Measurements from ENCODE around the gene CERS5. TPM values are rescaled to one million over a fixed set of nuclear protein-coding genes. Genes with fewer than 3 reads are reported as not detected.

The CERS5 gene
- total and polyA plus RNA-seq, 10 of the 15 experiments (the other 5 are each of a cell fraction or from before 2014, with no cell fraction given): 6.8 to 50.1 (median 31.8) TPM

GRCh38 chr12:50145439-50145838, 21.7 kb downstream of the CERS5 start:
- intact Hi-C loops (cut with micrococcal nuclease; ENCODE audit: unreplicated experiment): no loop called here
- RAD21 ChIA-PET (ENCODE audit: unreplicated experiment): no interaction called here
- no peak for TF ChIP-seq RB1 (IDR thresholded peaks at IDR 0.05; ENCODE audit: borderline replicate concordance)
- no peak for TF ChIP-seq RFX5 (IDR thresholded peaks at IDR 0.05; ENCODE audit: low read depth, low read length)
- TF ChIP-seq ZBTB4 (CRISPR knock-in tag; IDR thresholded peaks at IDR 0.05): no peak
- no peak for TF ChIP-seq CEBPB (IDR thresholded peaks at IDR 0.05; ENCODE audit: borderline replicate concordance in 1 of 2, low read depth in 2 of 2, low read length in 2 of 2)
- TF ChIP-seq IRF4 (IDR thresholded peaks at IDR 0.05; ENCODE audit: low read depth, low read length): no peak
- TF ChIP-seq BMI1 (IDR thresholded peaks at IDR 0.05; ENCODE audit: borderline replicate concordance): no peak
- TF ChIP-seq ZZZ3 (IDR thresholded peaks at IDR 0.05; ENCODE audit: control insufficient read depth, insufficient read length, low read depth): no peak
- no peak for TF ChIP-seq ZBTB40 (IDR thresholded peaks at IDR 0.05; ENCODE audit: borderline replicate concordance)
- no peak for TF ChIP-seq PRDM15 (CRISPR knock-in tag; IDR thresholded peaks at IDR 0.05)
- no peak for TF ChIP-seq MEF2A (IDR thresholded peaks at IDR 0.05; ENCODE audit: insufficient read depth, low read depth, low read length)
- no peak for TF ChIP-seq SP1 (IDR thresholded peaks at IDR 0.05; ENCODE audit: low read depth, low read length)
- no peak for TF ChIP-seq POLR2AphosphoS2 (IDR thresholded peaks at IDR 0.05; ENCODE audit: low read depth, low read length)

More at GRCh38 chr12:50145439-50145838, 21.7 kb downstream of the CERS5 start:
- no peak overlapping the region for H3K4me2 ChIP-seq (ENCODE audit: control insufficient read depth, insufficient read depth)
- in situ Hi-C loops (cut with MboI): no loop called here
- CTCF ChIA-PET: interaction anchor here (0.9 to 2.3 kb wide), 3 partner anchors 15 to 56 kb away, joined by 3 to 8 read pairs (median 4); partner anchors contain the start of gene COX14
- H3K9ac ChIP-seq (ENCODE audit: control insufficient read depth, insufficient read depth, low read length): no peak overlapping the region
- ATAC-seq: no peak
- H3K9me3 ChIP-seq (replicated peaks; ENCODE audit: control insufficient read depth, insufficient read depth, low read length): no peaks in the 10 kb centered on the region
- FAIRE-seq: no peak
- DNase-seq (ENCODE audit: low read depth, low spot score): no peak
- H3K27ac ChIP-seq (ENCODE audit: control insufficient read depth, insufficient read depth): no peak overlapping the region
- no peaks in the 10 kb centered on the region; the same call in 1 of the 2 replicates for H3K79me2 ChIP-seq (ENCODE audit: control insufficient read depth, insufficient read depth, low read length)
- BruUV-seq (replicated peaks): TSS peak; percentile 16
- SMC1A ChIA-PET (ENCODE audit: uncharacterized antibody, unreplicated experiment): interaction anchor here (2.8 kb wide), 1 partner anchor 11 kb away, joined by 12 read pairs; no protein-coding TSS in a partner anchor
- no peaks in the 10 kb centered on the region for H4K20me1 ChIP-seq (ENCODE audit: control insufficient read depth, insufficient read depth)
- H2AFZ ChIP-seq (ENCODE audit: control insufficient read depth, low read depth, low read length): no peak overlapping the region
- no peaks in the 10 kb centered on the region for H3K27me3 ChIP-seq (replicated peaks in 1 of 2; ENCODE audit: control insufficient read depth in 2 of 2, insufficient read depth in 2 of 2, low read length in 1 of 2)
- peaks cover 0 to 2% of the 10 kb centered on the region in 2 experiments; a peak in 3 of 4 replicates for H3K36me3 ChIP-seq (ENCODE audit: control insufficient read depth in 2 of 2, insufficient read depth in 2 of 2, low read length in 1 of 2)
- no peaks in the 10 kb centered on the region for H3K4me1 ChIP-seq (ENCODE audit: control insufficient read depth, insufficient read depth, low read length)
- POLR2A ChIA-PET: no interaction called here
- WGBS (ENCODE audit: insufficient coverage, insufficient replicate concordance, low lambda C conversion rate, missing lambda C conversion rate): 97% methylated on average over 2 of the region's 2 CpGs
- H3K4me3 ChIP-seq: no peak overlapping the region
